ENCODE results near the gene TCTN3.
"Not testable (repeated sequence)": the region's sequence is repeated elsewhere in the genome, so short reads cannot be mapped to it uniquely, and the experiment has no call there.

Gene TCTN3

GRCh38 chr10:95693668-95694534 is at the start of gene TCTN3:
TCTN3 (minus strand) TSS chr10:95693927; CDS start chr10:95693899, 28 bp downstream.
- peak; percentile 60 for DNase-seq

- no peak for DNase-seq
Measured at GRCh38 chr10:95742962-95743535, 49.3 kb upstream of the TCTN3 start.

GRCh38 chr10:95742485-95742884 is 48.8 kb upstream of the TCTN3 start:
- DNase-seq, result no peak

GRCh38 chr10:95741807-95742467 is 48.2 kb upstream of the TCTN3 start:
- no peak for DNase-seq

GRCh38 chr10:95739056-95739455 is 45.3 kb upstream of the TCTN3 start:
- no peak for DNase-seq

GRCh38 chr10:95732907-95733306 is 39.2 kb upstream of the TCTN3 start:
- DNase-seq, result not testable (repeated sequence)

GRCh38 chr10:95730233-95730632 is 36.5 kb upstream of the TCTN3 start:
- no peak for DNase-seq

- DNase-seq, result no peak
Measured at GRCh38 chr10:95729323-95730055, 35.8 kb upstream of the TCTN3 start.

- DNase-seq, result no peak
Measured at GRCh38 chr10:95728526-95728925, 34.8 kb upstream of the TCTN3 start.

GRCh38 chr10:95722496-95722895 is 28.8 kb upstream of the TCTN3 start:
- not testable (repeated sequence) for DNase-seq

GRCh38 chr10:95720745-95721144 is 27.0 kb upstream of the TCTN3 start:
- not testable (repeated sequence) for DNase-seq

GRCh38 chr10:95716866-95717265 is 23.1 kb upstream of the TCTN3 start:
- DNase-seq, result no peak

GRCh38 chr10:95716466-95716865 is 22.7 kb upstream of the TCTN3 start:
- DNase-seq, result no peak

- no peak for DNase-seq
Measured at GRCh38 chr10:95711492-95711891, 17.8 kb upstream of the TCTN3 start.

- DNase-seq, result no peak
Measured at GRCh38 chr10:95706990-95707389, 13.3 kb upstream of the TCTN3 start.

- no peak for DNase-seq
Measured at GRCh38 chr10:95706573-95706972, 12.8 kb upstream of the TCTN3 start.

- DNase-seq, result no peak
Measured at GRCh38 chr10:95698415-95698814, 4.7 kb upstream of the TCTN3 start.

- DNase-seq, result no peak
Measured at GRCh38 chr10:95697429-95697828, 3.7 kb upstream of the TCTN3 start.

GRCh38 chr10:95694665-95695064 is 938 bp upstream of the TCTN3 start:
- DNase-seq, result no peak

GRCh38 chr10:95693071-95693667 is 558 bp downstream of the TCTN3 start:
- no peak for DNase-seq

- no peak for DNase-seq
Measured at GRCh38 chr10:95691281-95691680, 2.4 kb downstream of the TCTN3 start.

GRCh38 chr10:95688648-95689047 is 5.1 kb downstream of the TCTN3 start:
- no peak for DNase-seq

- DNase-seq, result no peak
Measured at GRCh38 chr10:95683966-95684365, 9.8 kb downstream of the TCTN3 start.

Data from cortex of kidney (tissue), 1 donor.